ENCODE results near the gene TOB1. TPM values are rescaled to one million over a fixed set of nuclear protein-coding genes. Genes with fewer than 3 reads are reported as not detected.

TOB1 gene
- total and polyA plus RNA-seq, 2 of the 4 experiments (the other 2 are of a cell fraction) = 4.3 to 9.0 TPM

DNA sequence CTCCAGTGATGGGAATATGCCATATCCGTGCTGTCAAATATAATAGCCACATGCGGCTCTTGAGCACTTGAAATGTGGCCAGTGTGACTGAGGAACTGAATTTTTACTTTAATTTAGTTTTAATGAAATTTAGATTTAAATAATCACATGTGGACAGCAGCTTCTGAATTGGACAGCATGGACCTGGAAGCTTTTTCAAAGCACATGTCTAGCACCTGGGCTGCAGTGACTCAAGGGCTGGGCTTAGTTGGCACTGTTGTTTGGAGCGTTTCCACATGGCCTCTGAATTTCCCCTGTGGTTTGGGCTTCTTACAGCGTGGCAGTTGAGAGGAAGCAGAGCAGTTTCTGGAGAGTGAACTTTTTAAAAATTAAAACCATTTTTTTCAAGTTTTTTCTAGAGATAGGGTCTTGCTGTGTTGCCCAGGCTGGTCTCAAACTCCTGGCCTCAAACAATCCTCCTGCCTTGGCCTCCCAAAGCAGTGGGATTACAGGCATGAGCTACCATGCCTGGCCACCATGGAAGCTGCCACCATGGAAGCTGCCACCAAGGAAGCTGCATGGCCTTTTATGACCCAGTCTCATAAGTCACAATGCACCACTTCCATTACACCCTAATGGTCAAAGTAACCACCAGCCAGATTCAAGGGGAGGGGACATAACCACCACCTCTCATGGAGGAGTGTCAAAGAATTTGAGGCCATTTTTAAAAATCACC, 6.7 kb upstream of the TOB1 start:
- Histone ChIP-seq H3K4ac (ENCODE audit: low read depth, low read length) (no peak overlapping the region), H3K79me1 (ENCODE audit: low read depth in 1 of 2, low read length in 2 of 2) (no peaks in the 10 kb centered on the region), H3K56ac (ENCODE audit: extremely low read depth, insufficient read depth, low read length) (no peak overlapping the region), H3K4me2 (ENCODE audit: low read depth, low read length) (no peak overlapping the region), H4K20me1 (ENCODE audit: insufficient read depth, low read length) (no peaks in the 10 kb centered on the region), H2BK20ac (ENCODE audit: low read depth, low read length) (no peak overlapping the region), H3K36me3 (ENCODE audit: control insufficient read depth, insufficient read depth, low read length) (no peaks in the 10 kb centered on the region), H3K23ac (ENCODE audit: low read depth, low read length) (no peak overlapping the region; the same call in 1 of the 2 replicates), H3K9me3 (ENCODE audit: control insufficient read depth, insufficient read depth, low read length) (no peaks in the 10 kb centered on the region), H4K5ac (ENCODE audit: low read depth, low read length) (no peak overlapping the region), H2BK15ac (ENCODE audit: low read depth, low read length) (no peak overlapping the region), H3K4me1 (ENCODE audit: control insufficient read depth, insufficient read depth, low read length) (no peaks in the 10 kb centered on the region), H3K27me3 (ENCODE audit: control insufficient read depth, insufficient read depth, low read length) (peaks cover 9% of the 10 kb centered on the region), H3K18ac (ENCODE audit: low read depth, low read length) (no peak overlapping the region), H2AK9ac (replicated peaks; ENCODE audit: low read depth, low read length, poor library complexity) (no peak overlapping the region), H2BK5ac (ENCODE audit: low read depth, low read length, poor library complexity, severe bottlenecking) (no peak overlapping the region), H4K8ac (ENCODE audit: low read depth in 2 of 2, low read length in 2 of 2) (no peak overlapping the region), H2BK120ac (ENCODE audit: low read depth, low read length) (no peak overlapping the region), H3K9me1 (ENCODE audit: insufficient read depth, low read length) (no peaks in the 10 kb centered on the region), H3K14ac (replicated peaks; ENCODE audit: low read depth, low read length) (no peak overlapping the region), H3K27ac (ENCODE audit: insufficient read depth, low read length) (no peak overlapping the region), H3K4me3 (ENCODE audit: insufficient read depth, low read depth, low read length) (no peak overlapping the region), H2AK5ac (ENCODE audit: low read depth, low read length) (no peak overlapping the region), H4K91ac (ENCODE audit: insufficient read depth, low read depth, low read length) (no peak overlapping the region), H2AFZ (replicated peaks; ENCODE audit: low read length, poor library complexity) (no peak overlapping the region), H3K9ac (ENCODE audit: low read depth, low read length) (no peak overlapping the region)
- BruUV-seq (replicated peaks) = no TSS peak
- DNase-seq = peak; percentile 25
- POLR2A ChIA-PET (ENCODE audit: unreplicated experiment) = no interaction called here
- 0 out of 2 replicates have a peak, but pooled peaks have one; percentile 22 for TF ChIP-seq MXI1 (IDR thresholded peaks at IDR 0.05; ENCODE audit: borderline replicate concordance, low read depth, low read length)
- TF ChIP-seq, protein P1, sequence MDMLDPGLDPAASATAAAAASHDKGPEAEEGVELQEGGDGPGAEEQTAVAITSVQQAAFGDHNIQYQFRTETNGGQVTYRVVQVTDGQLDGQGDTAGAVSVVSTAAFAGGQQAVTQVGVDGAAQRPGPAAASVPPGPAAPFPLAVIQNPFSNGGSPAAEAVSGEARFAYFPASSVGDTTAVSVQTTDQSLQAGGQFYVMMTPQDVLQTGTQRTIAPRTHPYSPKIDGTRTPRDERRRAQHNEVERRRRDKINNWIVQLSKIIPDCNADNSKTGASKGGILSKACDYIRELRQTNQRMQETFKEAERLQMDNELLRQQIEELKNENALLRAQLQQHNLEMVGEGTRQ (IDR thresholded peaks at IDR 0.05; ENCODE audit: low read depth, low read length) = no peak
- intact Hi-C loops (cut with micrococcal nuclease) = no loop called here
- 80% methylated on average over 1 of the region's 4 CpGs; no CpG with 5 or more reads in 1 of the 2 experiments for WGBS, 2 experiments (ENCODE audit: extremely low coverage in 2 of 2, insufficient read length in 1 of 2)
- no peak for ATAC-seq (ENCODE audit: low read depth)
- in situ Hi-C loops (cut with MboI; ENCODE audit: low sequenced_read_pairs) = no loop called here
- dilution Hi-C loops (cut with HindIII; ENCODE audit: low sequenced_read_pairs, unreplicated experiment) = no loop called here
- CTCF ChIA-PET = no interaction called here
